Duodenal mucosa (tissue), 2 donors: ENCODE measurements around the gene OR6C76.
"Not testable (repeated sequence)": the region's sequence is repeated elsewhere in the genome, so short reads cannot be mapped to it uniquely, and the experiment has no call there.

Experiments
- H3K27ac ChIP-seq: one replicate; pipeline ENCODE4 v1.7.0; 2013; ENCODE audit warnings: low read depth, low read length
- H3K27me3 ChIP-seq, 2 donors: one replicate each; pipeline ENCODE4 v1.7.0; 2013; ENCODE audit warnings: low read length in 2 of 2, control low read depth in 1 of 2; ENCODE audit not compliant: insufficient read depth in 2 of 2, control insufficient read depth in 1 of 2
- H3K36me3 ChIP-seq, 2 donors: one replicate each; pipeline ENCODE4 v1.7.0; 2013; ENCODE audit warnings: low read length in 2 of 2, control low read depth in 1 of 2; ENCODE audit not compliant: insufficient read depth in 2 of 2, control insufficient read depth in 1 of 2
- H3K4me1 ChIP-seq, 2 donors: one replicate each; pipeline ENCODE4 v1.7.0; 2013; ENCODE audit warnings: low read length in 2 of 2, control low read depth in 1 of 2; ENCODE audit not compliant: insufficient read depth in 2 of 2, control insufficient read depth in 1 of 2
- H3K4me3 ChIP-seq, 2 donors: one replicate each; pipeline ENCODE4 v1.7.0; 2013; ENCODE audit warnings: low read length in 2 of 2, low read depth in 1 of 2
- H3K9ac ChIP-seq, 2 donors: one replicate each; pipeline ENCODE4 v1.7.0; 2013; ENCODE audit warnings: low read length in 2 of 2, low read depth in 1 of 2
- H3K9me3 ChIP-seq, 2 donors: one replicate each; pipeline ENCODE4 v1.7.0; 2013; ENCODE audit warnings: low read length in 2 of 2, control low read depth in 1 of 2; ENCODE audit not compliant: control insufficient read depth in 1 of 2

Gene OR6C76

DNA sequence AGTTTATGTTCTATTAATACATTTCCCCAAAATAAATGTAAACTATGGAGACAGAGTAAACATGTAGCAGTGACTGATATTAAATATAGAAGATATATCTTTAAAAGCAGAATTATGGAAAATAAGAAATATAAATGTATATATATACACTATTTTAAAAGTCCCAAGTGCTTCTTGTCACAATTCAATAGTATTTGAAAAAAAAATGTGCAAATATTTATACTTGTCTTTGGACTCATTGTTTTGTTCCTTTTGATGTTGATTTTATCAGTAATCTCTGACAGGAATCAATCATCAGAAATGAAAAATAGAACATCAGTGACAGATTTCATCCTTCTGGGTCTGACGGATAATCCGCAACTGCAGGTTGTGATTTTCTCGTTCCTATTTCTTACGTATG is at the start of gene OR6C76:
Gene OR6C76, plus strand, starts transcription at position 301 of the 400 bp plus-strand sequence. Its CDS starts 0 bp downstream, at position 301.
- Histone ChIP-seq H3K9me3 (no peaks in the 10 kb centered on the region), H3K36me3 (no peaks in the 10 kb centered on the region), H3K27ac (no peak within 1 kb of the TSS), H3K4me3 (no peak within 1 kb of the TSS), H3K27me3 (no peaks in the 10 kb centered on the region), H3K9ac (no peak within 1 kb of the TSS), H3K4me1 (no peaks in the 10 kb centered on the region)

- H3K4me3 ChIP-seq: no peak overlapping the region
These were observed 40.2 kb upstream of the OR6C76 start for GRCh38 chr12:55385891-55386290.

GRCh38 chr12:55392032-55392795 is 33.8 kb upstream of the OR6C76 start:
- Histone ChIP-seq H3K27ac (no peak overlapping the region), H3K9ac (no peak overlapping the region), H3K27me3 (no peaks in the 10 kb centered on the region), H3K4me1 (no peaks in the 10 kb centered on the region), H3K9me3 (no peaks in the 10 kb centered on the region), H3K4me3 (no peak overlapping the region), H3K36me3 (no peaks in the 10 kb centered on the region)

More at GRCh38 chr12:55385891-55386290, 40.2 kb upstream of the OR6C76 start:
- Histone ChIP-seq H3K36me3 (no peaks in the 10 kb centered on the region), H3K27ac (no peak overlapping the region), H3K4me1 (no peaks in the 10 kb centered on the region), H3K9me3 (no peaks in the 10 kb centered on the region), H3K27me3 (no peaks in the 10 kb centered on the region), H3K9ac (no peak overlapping the region)

GRCh38 chr12:55396326-55396725 is 29.7 kb upstream of the OR6C76 start:
- H3K9me3 ChIP-seq: no peaks in the 10 kb centered on the region
- no peaks in the 10 kb centered on the region for H3K36me3 ChIP-seq
- H3K27me3 ChIP-seq: no peaks in the 10 kb centered on the region
- H3K4me1 ChIP-seq: no peaks in the 10 kb centered on the region
- H3K9ac ChIP-seq: no peak overlapping the region
- no peak overlapping the region for H3K4me3 ChIP-seq
- no peak overlapping the region for H3K27ac ChIP-seq

- Histone ChIP-seq H3K27me3 (peaks cover 0 to 3% of the 10 kb centered on the region in 2 donors), H3K4me1 (no peaks in the 10 kb centered on the region), H3K4me3 (no peak within 1 kb of the TSS), H3K9me3 (no peaks in the 10 kb centered on the region), H3K27ac (no peak within 1 kb of the TSS), H3K36me3 (no peaks in the 10 kb centered on the region), H3K9ac (no peak within 1 kb of the TSS)
These were observed 25.8 kb upstream of the OR6C76 start, which contains the start of gene OR6C65 for GRCh38 chr12:55400229-55400628. TSS of gene OR6C65 (plus strand) at chr12:55400529. CDS start at chr12:55400529, 0 bp downstream.

DNA sequence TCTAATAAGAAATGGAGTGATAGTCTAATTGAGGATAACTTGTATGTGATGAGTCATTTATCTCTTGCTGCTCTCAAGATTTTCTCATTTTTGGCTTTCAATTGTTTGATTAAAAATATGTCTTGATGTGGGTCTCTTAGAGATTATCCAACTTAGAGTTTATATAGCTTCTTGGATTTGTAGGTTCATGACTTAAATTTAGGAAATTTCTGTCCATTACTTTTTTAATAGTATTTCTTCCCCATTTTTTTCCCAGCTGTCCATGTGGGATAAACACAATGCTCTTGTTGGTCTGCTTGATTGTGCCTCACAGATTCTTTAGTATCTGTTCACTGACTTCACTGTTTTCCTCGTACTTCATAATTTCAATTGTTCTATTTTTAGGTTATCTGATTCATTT is 18.2 kb upstream of the OR6C76 start:
- no peaks in the 10 kb centered on the region for H3K36me3 ChIP-seq
- no peaks in the 10 kb centered on the region for H3K27me3 ChIP-seq
- H3K9me3 ChIP-seq: no peaks in the 10 kb centered on the region
- H3K4me3 ChIP-seq: no peak overlapping the region
- H3K9ac ChIP-seq: no peak overlapping the region
- H3K4me1 ChIP-seq: no peaks in the 10 kb centered on the region
- H3K27ac ChIP-seq: no peak overlapping the region

DNA sequence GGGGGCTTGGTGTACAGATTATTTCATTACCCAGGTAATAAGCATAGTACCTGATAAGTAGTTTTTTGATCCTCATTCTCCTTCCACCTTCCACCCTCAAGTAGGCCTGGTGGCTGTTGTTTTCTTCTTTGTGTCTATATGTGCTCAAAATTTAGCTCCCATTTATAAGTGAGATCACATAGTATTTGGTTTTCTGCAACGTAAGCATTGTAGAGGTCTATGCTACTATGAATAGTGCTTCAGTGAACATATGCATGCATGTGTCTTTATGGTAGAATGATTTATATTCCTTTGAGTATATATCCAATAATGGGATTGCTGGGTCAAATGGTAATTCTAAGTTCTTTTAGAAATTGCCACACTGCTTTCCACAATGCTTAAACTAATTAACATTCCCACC is 16.9 kb upstream of the OR6C76 start:
- not testable (repeated sequence) for H3K27me3 ChIP-seq, H3K9ac ChIP-seq, H3K36me3 ChIP-seq, H3K4me1 ChIP-seq, H3K9me3 ChIP-seq, H3K27ac ChIP-seq, H3K4me3 ChIP-seq

- H3K27me3 ChIP-seq, H3K4me3 ChIP-seq, H3K27ac ChIP-seq, H3K36me3 ChIP-seq, H3K9ac ChIP-seq, H3K9me3 ChIP-seq, H3K4me1 ChIP-seq: not testable (repeated sequence)
These were observed 13.9 kb upstream of the OR6C76 start for GRCh38 chr12:55412138-55412537.

- H3K9ac ChIP-seq, H3K27me3 ChIP-seq, H3K36me3 ChIP-seq, H3K4me1 ChIP-seq, H3K9me3 ChIP-seq, H3K27ac ChIP-seq, H3K4me3 ChIP-seq: not testable (repeated sequence)
These were observed 12.3 kb upstream of the OR6C76 start for GRCh38 chr12:55413498-55414388.

DNA sequence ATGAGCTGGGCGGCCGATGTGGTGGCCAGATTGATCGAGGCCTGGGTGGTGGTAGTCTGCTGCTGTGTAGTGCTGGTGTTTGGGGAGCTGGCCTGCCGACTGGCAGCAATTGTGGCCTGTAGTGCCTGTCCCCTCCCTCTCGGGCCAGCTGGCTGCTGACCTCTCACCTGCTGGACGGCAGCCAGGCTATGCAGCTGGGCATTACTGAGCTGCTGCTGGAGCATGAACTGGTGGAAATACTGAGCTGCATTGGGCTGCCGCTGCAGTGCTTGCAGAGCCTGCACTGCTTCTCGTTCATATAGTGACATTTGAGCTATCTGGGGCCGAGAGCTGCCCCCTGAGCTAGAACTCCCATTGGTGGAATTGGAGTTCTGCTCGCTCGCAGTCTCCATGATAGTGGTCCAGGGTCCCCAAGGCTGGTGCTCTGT is 11.6 kb upstream of the OR6C76 start:
- not testable (repeated sequence) for H3K36me3 ChIP-seq, H3K27ac ChIP-seq, H3K4me1 ChIP-seq, H3K27me3 ChIP-seq, H3K9ac ChIP-seq, H3K9me3 ChIP-seq, H3K4me3 ChIP-seq
